ENCODE results near the gene MLH3. TPM values are rescaled to one million over a fixed set of nuclear protein-coding genes. Genes with fewer than 3 reads are reported as not detected.

MLH3 gene
- total RNA-seq, 1 experiment from 2014 or later = 18.3 TPM

GRCh38 chr14:74974364-74975058 is 76.8 kb downstream of the MLH3 start:
- DNase-seq (ENCODE audit: extremely low read depth, low read depth) = no peak

- no peak for DNase-seq (ENCODE audit: extremely low read depth, low read depth)
Measured at GRCh38 chr14:74973905-74974363, 77.3 kb downstream of the MLH3 start.

GRCh38 chr14:74973003-74973653 is 78.1 kb downstream of the MLH3 start:
- DNase-seq (ENCODE audit: extremely low read depth, low read depth) = no peak

- DNase-seq (ENCODE audit: extremely low read depth, low read depth) = no peak
Measured at GRCh38 chr14:74968811-74969210, 82.5 kb downstream of the MLH3 start.

GRCh38 chr14:74965486-74966153 is 85.6 kb downstream of the MLH3 start:
- no peak for DNase-seq (ENCODE audit: extremely low read depth, low read depth)

GRCh38 chr14:74964787-74965485 is 86.3 kb downstream of the MLH3 start:
- DNase-seq (ENCODE audit: extremely low read depth, low read depth) = no peak

Small RNA genes within 50 kb of the gene (small RNA-seq; reads per million reads assigned to genes)
- gene RNU6-689P = 0 reads per million in 2 experiments

Other genes starting within 250 kb of the MLH3 start
- not detected in 2 replicates for gene PROX2, start 175.3 kb downstream of the MLH3 start, total RNA-seq (2014; rRNA removed; shearing (Covaris generic))
- gene DLST, start 169.6 kb downstream of the MLH3 start, total RNA-seq (2014; rRNA removed; shearing (Covaris generic)) = 55.5 and 63.0 TPM in 2 replicates
- 5.6 and 6.1 TPM in 2 replicates for gene RPS6KL1, start 128.2 kb downstream of the MLH3 start, total RNA-seq (2014; rRNA removed; shearing (Covaris generic))
- 0.37 and 0.92 TPM in 2 replicates for gene PGF, start 95.9 kb downstream of the MLH3 start, total RNA-seq (2014; rRNA removed; shearing (Covaris generic))
- 86.4 and 95.5 TPM in 2 replicates for gene EIF2B2, start 48.5 kb downstream of the MLH3 start, total RNA-seq (2014; rRNA removed; shearing (Covaris generic))
- gene ACYP1, start 12.6 kb upstream of the MLH3 start, total RNA-seq (2014; rRNA removed; shearing (Covaris generic)) = 36.1 and 39.9 TPM in 2 replicates
- gene ZC2HC1C, start 18.2 kb upstream of the MLH3 start, total RNA-seq (2014; rRNA removed; shearing (Covaris generic)) = 0.64 and 0.72 TPM in 2 replicates
- gene NEK9, start 75.6 kb upstream of the MLH3 start, total RNA-seq (2014; rRNA removed; shearing (Covaris generic)) = 32.6 and 40.2 TPM in 2 replicates
- 337 and 371 TPM in 2 replicates for gene TMED10, start 125.1 kb upstream of the MLH3 start, total RNA-seq (2014; rRNA removed; shearing (Covaris generic))
- gene FOS, start 227.4 kb upstream of the MLH3 start, total RNA-seq (2014; rRNA removed; shearing (Covaris generic)) = 16.4 and 18.7 TPM in 2 replicates

Data from NCI-H460 (cell line).